Fibroblast of skin of scalp (primary cell): ENCODE data around the gene A2M.

Source experiments
- DNase-seq: peaks from one replicate; pipeline ENCODE4 v3.0.0-alpha.2; 2013

A2M gene

GRCh38 chr12:9033265-9033887, 82.3 kb downstream of the A2M start:
- DNase-seq, result no peak

- no peak for DNase-seq
Measured at GRCh38 chr12:9032202-9032964, 83.3 kb downstream of the A2M start.

DNA sequence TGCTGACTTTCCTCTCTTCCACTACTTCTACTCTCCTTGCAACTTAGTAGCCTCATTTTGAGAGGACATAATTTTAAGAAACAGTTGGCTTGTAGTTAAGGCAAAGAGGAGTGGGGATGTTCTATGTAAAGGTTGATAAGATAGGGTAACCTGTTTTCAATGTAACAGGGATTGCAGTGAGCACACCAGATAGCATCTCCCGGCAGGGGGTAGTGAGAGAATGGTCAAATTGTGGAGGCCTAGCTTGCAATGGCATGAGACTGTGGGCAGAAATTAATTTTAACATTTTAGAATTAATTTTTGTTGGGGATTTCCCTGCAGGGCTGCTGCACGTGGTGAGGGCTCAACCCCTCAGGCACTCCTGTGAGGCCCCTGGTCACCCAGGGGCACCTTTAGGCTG, 84.9 kb downstream of the A2M start:
- no peak for DNase-seq

GRCh38 chr12:9027161-9028059, 88.3 kb downstream of the A2M start:
- DNase-seq, result no peak

DNA sequence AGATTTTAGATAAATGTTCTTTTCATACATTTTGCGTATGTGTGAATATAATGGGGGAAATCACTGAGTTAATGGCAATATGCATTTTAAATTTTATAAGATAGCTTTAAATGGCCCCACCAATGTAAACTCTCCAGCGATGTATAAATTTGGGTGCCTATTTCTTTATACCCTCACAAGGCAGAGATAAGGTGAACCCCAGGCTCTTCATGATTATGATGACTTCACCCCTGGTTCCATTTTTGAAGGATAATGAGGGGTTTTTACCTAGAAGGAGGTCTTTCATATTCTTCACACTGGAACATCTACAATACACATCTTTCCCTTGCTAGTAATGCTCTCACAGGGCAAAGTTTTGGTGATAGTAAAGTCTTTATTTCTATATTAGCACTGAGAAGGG, 91.2 kb downstream of the A2M start:
- no peak for DNase-seq

GRCh38 chr12:9022592-9022991, 93.1 kb downstream of the A2M start:
- DNase-seq, result no peak
